HCT116 (cell line): Measurements from ENCODE around the gene ZNF382. TPM values are rescaled to one million over a fixed set of nuclear protein-coding genes. Genes with fewer than 3 reads are reported as not detected.

Experiments used
- ATAC-seq: fragments of 200-7000 bp; cut with Tn5 transposase; 2 replicates; pipeline ENCODE4 v1.9.1; 2020; ENCODE audit warnings: mild to moderate bottlenecking, moderate library complexity
- BruUV-seq: library from RNA; stranded (reverse); fragments of 400-500 nt; replicated peaks from 2 replicates; lab custom pipeline; 2021; lab: Mats Ljungman, UMichigan
- CTCF ChIA-PET: fragments of 300-600 bp; sonication (Branson Sonifier 250); formaldehyde crosslinking; loops from one replicate; lab custom pipeline; 2021; ENCODE audit warnings: antibody characterized with exemption; lab: Charles Lee
- POLR2A ChIA-PET: fragments of 300-600, 350-600 bp; sonication (Branson Sonifier 250); formaldehyde crosslinking; loops from one replicate; lab custom pipeline; 2021; ENCODE audit warnings: antibody characterized with exemption; lab: Charles Lee
- RAD21 ChIA-PET, 2 experiments: fragments of 300-600 bp; sonication (Branson Sonifier 250); formaldehyde crosslinking; loops; one replicate each; lab custom pipeline; 2023; ENCODE audit warnings: low total read pairs in 2 of 2; ENCODE audit not compliant: uncharacterized antibody in 2 of 2, unreplicated experiment in 2 of 2, low non-redundant PET in 1 of 2; lab: Charles Lee
- DNase-seq: peaks from one replicate; pipeline ENCODE4 v3.0.0-alpha.2; 2010; ENCODE audit warnings: low read depth, low spot score
- H2AFZ ChIP-seq: fragments of 200-600 bp; shearing (Covaris generic), sonication (generic); 2 replicates; pipeline ENCODE4 v1.6.1; 2017; ENCODE audit warnings: low read depth, mixed run types, mixed read lengths, antibody characterized with exemption, low read length; ENCODE audit not compliant: poor library complexity, severe bottlenecking
- H3K27ac ChIP-seq: 2 replicates; pipeline ENCODE4 v1.5.1; 2012; ENCODE audit warnings: low read depth, low read length
- H3K27me3 ChIP-seq: fragments of 200-600 bp; sonication (generic); 2 replicates; pipeline ENCODE4 v1.6.1; 2016; ENCODE audit warnings: mixed run types, low read length, mixed read lengths; ENCODE audit not compliant: insufficient read depth
- H3K36me3 ChIP-seq, 2 experiments: fragments of 200-500 bp in 1 of 2; fragments of 200-600 bp in 1 of 2; sonication (Bioruptor generic) in 1 of 2; sonication (generic) in 1 of 2; 2 replicates each; pipeline versions ENCODE4 v1.5.1 to v1.6.1; 2014 to 2016; ENCODE audit warnings: low read length in 2 of 2, inconsistent platforms in 1 of 2, mixed read lengths in 1 of 2, mixed run types in 1 of 2; ENCODE audit not compliant: insufficient read depth in 2 of 2, control insufficient read depth in 1 of 2
- H3K4me1 ChIP-seq, 2 experiments: fragments of 200-600 bp in 1 of 2; sonication (generic) in 1 of 2; 2 replicates each; pipeline versions ENCODE4 v1.5.1 to v1.6.1; 2012 to 2017; ENCODE audit warnings: low read length in 2 of 2, inconsistent platforms in 1 of 2, mild to moderate bottlenecking in 1 of 2, mixed read lengths in 1 of 2, mixed run types in 1 of 2, moderate library complexity in 1 of 2; ENCODE audit not compliant: insufficient read depth in 2 of 2, control insufficient read depth in 1 of 2
- H3K4me2 ChIP-seq: fragments of 200-600 bp; sonication (generic); 2 replicates; pipeline ENCODE4 v1.6.1; 2017; ENCODE audit warnings: mixed run types, low read length, mixed read lengths
- H3K4me3 ChIP-seq, 2 experiments: fragments of 200-600 bp in 1 of 2; sonication (generic) in 1 of 2; replicated peaks in 1 of 2; 2 replicates each; pipeline ENCODE4 v1.5.1; 2011 to 2016; ENCODE audit warnings: low read length in 2 of 2, control low read depth in 1 of 2, low read depth in 1 of 2, mild to moderate bottlenecking in 1 of 2, mixed read lengths in 1 of 2, mixed run types in 1 of 2
- H3K79me2 ChIP-seq: fragments of 200-600 bp; sonication (generic); 2 replicates; pipeline ENCODE4 v1.6.1; 2017; ENCODE audit warnings: mild to moderate bottlenecking, mixed run types, low read length, moderate library complexity, mixed read lengths; ENCODE audit not compliant: insufficient read depth
- H3K9ac ChIP-seq: fragments of 200-600 bp; sonication (generic); 2 replicates; pipeline ENCODE4 v1.6.1; 2016; ENCODE audit warnings: low read length, mixed read lengths
- H3K9me2 ChIP-seq: fragments of 200-600 bp; sonication (generic), shearing (Covaris generic); 2 replicates; pipeline ENCODE4 v1.6.1; 2017; ENCODE audit warnings: mixed run types, mild to moderate bottlenecking, moderate library complexity; ENCODE audit not compliant: insufficient read depth
- H3K9me3 ChIP-seq, 2 experiments: fragments of 200-500 bp in 1 of 2; fragments of 200-600 bp in 1 of 2; sonication (Bioruptor generic) in 1 of 2; sonication (generic) in 1 of 2; 2 replicates each; pipeline ENCODE4 v1.6.1; 2014 to 2017; ENCODE audit warnings: low read length in 2 of 2, mixed read lengths in 2 of 2, inconsistent platforms in 1 of 2, low read depth in 1 of 2, mild to moderate bottlenecking in 1 of 2, mixed run types in 1 of 2, moderate library complexity in 1 of 2; ENCODE audit not compliant: control insufficient read depth in 1 of 2, insufficient read depth in 1 of 2
- H4K20me1 ChIP-seq: fragments of 200-600 bp; sonication (generic), shearing (Covaris generic); 2 replicates; pipeline ENCODE4 v1.6.1; 2017; ENCODE audit warnings: mixed run types, mild to moderate bottlenecking, moderate library complexity; ENCODE audit not compliant: insufficient read depth
- ATF3 ChIP-seq: IDR thresholded peaks from 2 replicates; pipeline ENCODE4 v1.6.1; 2012
- CBX3 ChIP-seq: IDR thresholded peaks from 2 replicates; pipeline ENCODE4 v1.6.1; 2012; ENCODE audit warnings: low read depth
- CTCF ChIP-seq, 3 experiments: fragments of 200-600 bp in 1 of 3; sonication (generic) in 1 of 3; IDR thresholded peaks in 2 of 3; conservative IDR thresholded peaks in 1 of 3; 2 replicates each; pipeline ENCODE4 v1.5.1; 2012 to 2017; ENCODE audit warnings: low read depth in 2 of 3, low read length in 2 of 3, antibody characterized with exemption in 1 of 3, borderline replicate concordance in 1 of 3, control low read depth in 1 of 3, mild to moderate bottlenecking in 1 of 3, mixed read lengths in 1 of 3, mixed run types in 1 of 3, moderate library complexity in 1 of 3; ENCODE audit not compliant: insufficient read depth in 1 of 3
- ELF1 ChIP-seq: IDR thresholded peaks from 2 replicates; pipeline ENCODE4 v1.6.1; 2012; ENCODE audit warnings: low read depth, borderline replicate concordance
- EZH2phosphoT487 ChIP-seq: fragments of 200-600 bp; IDR thresholded peaks from 2 replicates; pipeline ENCODE4 v1.6.1; 2018; ENCODE audit warnings: antibody characterized with exemption, borderline replicate concordance
- JUND ChIP-seq: IDR thresholded peaks from 2 replicates; pipeline ENCODE4 v1.6.1; 2012
- MAX ChIP-seq: IDR thresholded peaks from 2 replicates; pipeline ENCODE4 v1.6.1; 2012
- POLR2A ChIP-seq: IDR thresholded peaks from 2 replicates; pipeline ENCODE4 v1.7.0; 2011; ENCODE audit warnings: borderline replicate concordance; ENCODE audit not compliant: insufficient read depth, insufficient read length; ENCODE audit errors: extremely low read depth
- POLR2AphosphoS5 ChIP-seq: IDR thresholded peaks from 2 replicates; pipeline ENCODE4 v1.6.1; 2011; ENCODE audit warnings: mild to moderate bottlenecking, low read depth, low read length, moderate library complexity
- SP1 ChIP-seq: IDR thresholded peaks from 2 replicates; pipeline ENCODE4 v1.6.1; 2012; ENCODE audit warnings: low read depth
- YY1 ChIP-seq: IDR thresholded peaks from 2 replicates; pipeline ENCODE4 v1.6.1; 2011; ENCODE audit warnings: low read length, low read depth, moderate library complexity, mild to moderate bottlenecking; ENCODE audit not compliant: insufficient replicate concordance; ENCODE audit errors: extremely low read depth
- ZFX ChIP-seq: fragments of 450-650 bp; IDR thresholded peaks from 2 replicates; pipeline ENCODE4 v1.6.1; 2017
- ZNF274 ChIP-seq: fragments of 200-500 bp; sonication (Bioruptor generic); IDR thresholded peaks from 2 replicates; pipeline ENCODE4 v1.6.1; 2014; ENCODE audit warnings: mild to moderate bottlenecking, low read depth, low read length, inconsistent platforms
- intact Hi-C: fragments of 100-400 bp; cut with micrococcal nuclease; formaldehyde crosslinking; loops from 2 replicates; pipeline ENCODE4 v1.10.0; 2022
- total RNA-seq: library from RNA; stranded (reverse); gene quantifications from one replicate; pipeline ENCODE4 v1.2.1, GENCODE V29; 2021; ENCODE audit not compliant: unreplicated experiment

The ZNF382 gene
- total RNA-seq, 1 experiment from 2014 or later: not detected

- Histone ChIP-seq H3K27me3 (no peaks in the 10 kb centered on the region), H3K79me2 (no peaks in the 10 kb centered on the region), H3K27ac (no peak overlapping the region), H3K36me3 (no peaks in the 10 kb centered on the region), H3K4me2 (no peak overlapping the region), H3K4me1 (no peaks in the 10 kb centered on the region)
- no peak for ATAC-seq
- TF ChIP-seq JUND (no peak), EZH2phosphoT487 (no peak), CBX3 (no peak), POLR2AphosphoS5 (no peak), ZFX (no peak), ATF3 (no peak), ELF1 (no peak), SP1 (no peak), MAX (no peak), CTCF (IDR thresholded peaks at IDR 0.05 in 2 of 3, conservative IDR thresholded peaks at IDR 0.05 in 1 of 3; ENCODE audit: borderline replicate concordance in 1 of 3, insufficient read depth in 1 of 3, low read depth in 2 of 3, low read length in 2 of 3) (no peak), YY1 (no peak), ZNF274 (no peak), POLR2A (no peak)
- TF ChIP-seq, all 23 proteins: peak for 0
- Histone ChIP-seq H2AFZ (no peak overlapping the region), H3K4me3 (no peak overlapping the region), H3K9me3 (peaks cover 13 to 16% of the 10 kb centered on the region in 2 experiments; a peak in 2 of 4 replicates), H3K9ac (no peak overlapping the region), H4K20me1 (no peaks in the 10 kb centered on the region), H3K9me2 (no peaks in the 10 kb centered on the region)
- intact Hi-C loops: no loop called here
- ChIA-PET RAD21 (no interaction called here), CTCF (no interaction called here), POLR2A (no interaction called here)
- no peak for DNase-seq
- BruUV-seq: no TSS peak
Observed at GRCh38 chr19:36646746-36647145, 41.6 kb downstream of the ZNF382 start.
